ENCODE results near the gene STX7. TPM values are rescaled to one million over a fixed set of nuclear protein-coding genes. Genes with fewer than 3 reads are reported as not detected.

STX7 gene
- total RNA-seq, 1 experiment from 2014 or later = 21.9 TPM

GRCh38 chr6:132446141-132446854 lies 66.6 kb downstream of the STX7 start:
- DNase-seq (ENCODE audit: low read depth) = no peak
- in situ Hi-C loops (cut with HindIII; ENCODE audit: low pct_unique_long_range_greater_than_20kb, low sequenced_read_pairs) = no loop called here

DNA sequence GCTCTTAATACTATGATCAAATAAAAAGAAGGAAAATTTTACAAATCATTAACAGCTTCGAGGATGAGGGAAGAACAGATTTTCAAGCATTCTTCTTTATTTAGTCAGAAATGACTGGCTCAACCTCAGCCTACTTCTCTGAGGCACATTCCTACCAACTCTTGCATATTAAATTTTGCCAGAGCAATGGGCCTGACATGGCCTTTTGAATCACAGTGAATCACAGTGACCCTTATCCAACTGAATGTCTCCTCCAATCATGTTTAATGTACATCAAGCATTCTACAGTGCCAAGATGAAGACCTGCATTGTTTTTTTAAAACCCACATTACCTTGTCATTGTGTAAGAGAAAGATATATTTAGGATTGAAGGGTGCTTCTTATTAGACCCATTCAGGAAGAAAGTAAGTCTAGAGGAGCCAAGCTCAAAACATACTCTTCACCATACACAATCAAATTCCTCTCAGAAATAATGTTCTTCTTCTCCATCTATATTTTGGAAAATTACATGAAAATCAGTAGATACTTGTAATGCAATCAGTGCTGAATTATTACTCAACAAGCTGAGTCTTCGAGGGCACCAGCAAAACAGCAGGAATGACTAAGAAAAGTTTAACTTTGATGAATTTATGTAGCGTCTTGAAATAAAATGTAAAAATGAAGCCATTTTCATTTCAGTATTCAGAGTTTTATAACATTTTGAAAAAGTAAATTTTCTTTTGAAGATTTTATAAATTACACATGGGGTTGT lies 67.5 kb downstream of the STX7 start:
- DNase-seq (ENCODE audit: low read depth) = peak; percentile 86

GRCh38 chr6:132443206-132443605 lies 69.7 kb downstream of the STX7 start:
- in situ Hi-C loops (cut with HindIII; ENCODE audit: low pct_unique_long_range_greater_than_20kb, low sequenced_read_pairs) = no loop called here
- DNase-seq (ENCODE audit: low read depth) = peak; percentile 18

More for the DNA sequence above, 67.5 kb downstream of the STX7 start:
- in situ Hi-C loops (cut with HindIII; ENCODE audit: low pct_unique_long_range_greater_than_20kb, low sequenced_read_pairs) = no loop called here

GRCh38 chr6:132430110-132430509 lies 82.8 kb downstream of the STX7 start:
- in situ Hi-C loops (cut with HindIII; ENCODE audit: low pct_unique_long_range_greater_than_20kb, low sequenced_read_pairs) = no loop called here
- DNase-seq (ENCODE audit: low read depth) = no peak

GRCh38 chr6:132425176-132425575 lies 87.7 kb downstream of the STX7 start:
- DNase-seq (ENCODE audit: low read depth) = no peak
- in situ Hi-C loops (cut with HindIII; ENCODE audit: low pct_unique_long_range_greater_than_20kb, low sequenced_read_pairs) = no loop called here

DNA sequence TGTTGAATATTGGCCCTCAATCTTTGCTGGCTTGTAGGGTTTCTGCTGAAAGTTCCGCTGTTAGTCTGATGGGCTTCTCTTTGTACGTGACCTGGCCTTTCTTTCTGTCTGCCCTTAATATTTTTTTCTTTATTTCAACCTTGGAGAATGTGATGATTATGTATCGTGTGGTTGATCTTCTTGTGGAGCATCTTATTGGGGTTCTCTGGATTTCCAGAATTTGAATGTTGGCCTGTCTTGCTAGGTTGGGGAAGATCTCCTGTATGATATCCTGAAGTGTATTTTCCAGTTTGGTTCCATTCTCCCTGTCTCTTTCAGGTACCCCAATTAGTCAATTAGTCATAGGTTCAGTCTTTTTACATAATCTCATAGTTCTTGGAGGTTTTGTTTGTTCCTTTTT lies 89.1 kb downstream of the STX7 start:
- in situ Hi-C loops (cut with HindIII; ENCODE audit: low pct_unique_long_range_greater_than_20kb, low sequenced_read_pairs) = no loop called here
- DNase-seq (ENCODE audit: low read depth) = no peak

DNA sequence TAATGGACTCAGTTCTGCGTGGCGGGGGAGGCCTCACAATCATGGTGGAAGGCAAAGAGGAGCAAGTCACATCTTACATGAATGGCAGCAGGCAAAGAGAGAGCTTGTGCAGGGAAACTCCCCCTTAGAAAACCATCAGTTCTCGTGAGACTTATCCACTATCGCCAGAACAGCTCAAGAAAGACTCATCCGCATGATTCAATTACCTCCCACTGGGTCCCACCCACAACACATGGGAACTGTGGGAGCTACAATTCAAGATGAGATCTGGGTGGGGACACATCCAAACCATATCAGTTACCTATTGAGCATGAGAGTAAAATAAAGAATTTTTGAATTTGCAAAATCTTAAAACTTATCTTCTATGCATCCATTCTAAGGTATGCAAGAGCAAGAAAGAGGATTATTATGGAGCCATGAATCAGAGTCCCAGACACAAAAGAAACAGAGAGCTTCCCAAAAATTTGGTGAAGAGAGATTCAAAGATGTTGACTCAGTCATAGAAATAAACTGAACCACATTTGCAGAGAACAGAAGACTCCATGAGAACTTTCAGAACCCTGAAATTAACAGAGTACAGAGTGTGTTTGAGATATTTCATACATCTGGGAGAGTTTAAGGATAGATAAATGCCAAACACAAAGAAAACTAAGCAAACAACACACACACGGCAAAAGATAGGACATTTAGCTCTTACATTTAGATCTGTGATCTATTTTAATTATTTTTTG lies 94.5 kb downstream of the STX7 start:
- DNase-seq (ENCODE audit: low read depth) = no peak
- in situ Hi-C loops (cut with HindIII; ENCODE audit: low pct_unique_long_range_greater_than_20kb, low sequenced_read_pairs) = no loop called here

DNA sequence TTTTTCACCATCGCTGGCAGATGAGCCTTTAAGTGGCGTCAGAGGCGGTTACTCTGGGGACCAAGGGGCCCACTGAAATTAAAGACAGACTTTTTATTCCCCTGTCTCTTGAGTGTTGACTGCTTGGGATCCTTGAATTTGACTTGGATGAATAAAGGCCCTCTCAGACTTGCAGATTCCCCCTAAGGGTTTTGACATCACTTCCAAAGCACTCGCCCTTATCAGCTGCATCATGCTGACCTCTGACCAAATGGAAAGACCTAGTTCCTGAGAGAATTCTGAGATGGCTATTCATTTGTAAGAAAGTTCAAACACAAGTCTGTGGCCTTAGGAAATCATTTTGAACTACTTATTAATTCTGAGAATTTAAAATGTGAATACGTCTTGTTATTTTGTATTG lies 98.2 kb downstream of the STX7 start:
- DNase-seq (ENCODE audit: low read depth) = no peak
- in situ Hi-C loops (cut with HindIII; ENCODE audit: low pct_unique_long_range_greater_than_20kb, low sequenced_read_pairs) = no loop called here

DNA sequence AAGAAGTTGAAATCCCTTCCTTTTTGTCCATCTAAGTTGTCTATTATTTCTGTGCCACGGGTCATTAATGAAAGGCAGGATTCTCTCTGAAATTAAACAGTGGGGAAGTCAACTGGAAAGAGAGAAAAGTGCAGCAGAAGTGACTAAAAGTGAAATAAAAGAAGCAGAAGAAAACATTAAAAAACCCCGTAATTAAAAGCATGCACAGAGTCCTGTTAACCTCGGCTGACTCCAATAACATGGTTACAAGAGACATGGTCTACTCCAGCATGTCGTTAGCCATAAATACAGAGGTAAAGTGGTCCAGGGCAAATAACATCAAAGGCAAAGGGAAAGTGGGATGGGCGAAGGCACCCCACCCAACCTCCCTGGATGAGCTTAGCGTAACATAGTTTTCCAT lies 98.6 kb downstream of the STX7 start:
- no peak for DNase-seq (ENCODE audit: low read depth)
- in situ Hi-C loops (cut with HindIII; ENCODE audit: low pct_unique_long_range_greater_than_20kb, low sequenced_read_pairs) = no loop called here

- in situ Hi-C loops (cut with HindIII; ENCODE audit: low pct_unique_long_range_greater_than_20kb, low sequenced_read_pairs) = no loop called here
- no peak for DNase-seq (ENCODE audit: low read depth)
Observed at GRCh38 chr6:132413499-132413802, 99.5 kb downstream of the STX7 start.

- no peak for DNase-seq (ENCODE audit: low read depth)
- in situ Hi-C loops (cut with HindIII; ENCODE audit: low pct_unique_long_range_greater_than_20kb, low sequenced_read_pairs) = no loop called here
Observed at GRCh38 chr6:132412656-132413498, 100.0 kb downstream of the STX7 start.

DNA sequence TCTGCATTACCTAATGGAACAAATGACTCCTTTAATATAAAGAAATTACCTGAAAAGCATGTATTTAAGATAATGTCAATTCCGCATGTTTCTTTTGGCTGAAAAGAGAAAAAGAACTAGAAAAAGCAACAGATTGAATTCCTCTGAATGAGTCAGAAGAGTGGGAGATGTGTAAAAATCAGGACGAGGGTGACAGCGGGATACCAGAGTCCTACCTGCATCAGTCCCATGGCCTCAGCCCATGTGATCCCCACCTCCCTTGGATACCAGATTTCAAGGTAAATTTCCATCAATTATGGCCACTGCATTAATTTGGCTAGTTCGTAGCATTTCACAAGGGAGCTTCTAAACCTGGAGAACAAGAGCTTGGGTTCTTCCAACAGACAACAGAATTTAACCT lies 101.6 kb downstream of the STX7 start:
- in situ Hi-C loops (cut with HindIII; ENCODE audit: low pct_unique_long_range_greater_than_20kb, low sequenced_read_pairs) = no loop called here
- no peak for DNase-seq (ENCODE audit: low read depth)

- in situ Hi-C loops (cut with HindIII; ENCODE audit: low pct_unique_long_range_greater_than_20kb, low sequenced_read_pairs) = no loop called here
- no peak for DNase-seq (ENCODE audit: low read depth)
Observed at GRCh38 chr6:132410830-132411229, 102.1 kb downstream of the STX7 start.

DNA sequence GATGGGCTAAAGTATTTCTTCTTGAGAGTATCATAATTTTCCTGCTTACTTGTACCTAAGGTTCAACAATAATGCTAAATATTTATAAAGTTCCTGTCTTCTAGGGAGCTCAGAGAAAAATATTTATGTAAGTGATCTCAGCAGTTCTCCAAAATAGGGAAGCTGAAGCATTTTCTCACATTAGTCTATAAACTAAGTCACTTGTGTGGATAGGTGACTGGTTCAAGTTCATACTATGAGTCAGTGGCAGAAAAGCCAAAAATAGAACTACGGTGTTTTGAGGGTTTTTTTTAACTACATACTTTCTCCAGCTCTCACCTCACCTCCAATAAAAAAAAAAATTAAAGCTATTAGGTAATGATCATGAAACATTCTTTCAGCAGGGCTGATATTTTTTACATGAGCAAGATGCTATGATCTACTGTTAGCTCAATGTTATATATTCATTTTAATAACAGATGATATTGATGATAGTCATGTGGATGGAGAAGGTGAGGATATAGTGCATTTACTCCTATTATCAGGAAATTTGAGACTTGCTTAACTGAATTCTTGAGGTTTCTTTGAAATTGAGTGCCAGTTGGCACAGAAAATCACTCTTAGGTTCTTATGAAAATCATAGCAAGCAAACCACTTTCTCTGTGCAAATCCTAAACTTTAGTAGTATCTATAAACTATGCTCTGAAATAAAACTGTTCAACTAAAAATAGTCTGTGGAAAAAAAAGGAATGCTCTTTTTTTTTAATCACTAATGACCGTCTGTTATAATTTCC lies 107.6 kb downstream of the STX7 start:
- in situ Hi-C loops (cut with HindIII; ENCODE audit: low pct_unique_long_range_greater_than_20kb, low sequenced_read_pairs) = no loop called here
- DNase-seq (ENCODE audit: low read depth) = peak; percentile 18

DNA sequence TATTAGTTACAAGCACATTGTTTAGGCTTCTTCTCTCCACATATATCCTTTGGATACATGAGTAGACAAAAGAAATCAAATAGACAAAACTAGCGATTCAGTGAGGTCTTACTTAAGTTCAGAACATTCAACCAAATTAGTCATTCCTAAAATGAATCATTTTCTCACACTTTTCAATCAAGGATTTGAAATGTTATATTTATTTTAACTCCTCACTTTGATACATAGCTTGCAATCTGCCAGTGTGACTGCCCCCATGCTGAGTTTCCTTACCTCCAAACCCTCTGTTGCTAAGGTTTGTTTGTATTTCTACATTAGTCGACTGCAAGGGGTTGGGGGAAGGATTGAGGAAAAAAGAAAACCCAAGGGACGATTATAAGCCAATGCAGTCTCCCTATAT lies 108.2 kb downstream of the STX7 start:
- peak; percentile 16 for DNase-seq (ENCODE audit: low read depth)
- in situ Hi-C loops (cut with HindIII; ENCODE audit: low pct_unique_long_range_greater_than_20kb, low sequenced_read_pairs) = no loop called here

- no peak for DNase-seq (ENCODE audit: low read depth)
- in situ Hi-C loops (cut with HindIII; ENCODE audit: low pct_unique_long_range_greater_than_20kb, low sequenced_read_pairs) = no loop called here
Observed at GRCh38 chr6:132404330-132404729, 108.6 kb downstream of the STX7 start.

DNA sequence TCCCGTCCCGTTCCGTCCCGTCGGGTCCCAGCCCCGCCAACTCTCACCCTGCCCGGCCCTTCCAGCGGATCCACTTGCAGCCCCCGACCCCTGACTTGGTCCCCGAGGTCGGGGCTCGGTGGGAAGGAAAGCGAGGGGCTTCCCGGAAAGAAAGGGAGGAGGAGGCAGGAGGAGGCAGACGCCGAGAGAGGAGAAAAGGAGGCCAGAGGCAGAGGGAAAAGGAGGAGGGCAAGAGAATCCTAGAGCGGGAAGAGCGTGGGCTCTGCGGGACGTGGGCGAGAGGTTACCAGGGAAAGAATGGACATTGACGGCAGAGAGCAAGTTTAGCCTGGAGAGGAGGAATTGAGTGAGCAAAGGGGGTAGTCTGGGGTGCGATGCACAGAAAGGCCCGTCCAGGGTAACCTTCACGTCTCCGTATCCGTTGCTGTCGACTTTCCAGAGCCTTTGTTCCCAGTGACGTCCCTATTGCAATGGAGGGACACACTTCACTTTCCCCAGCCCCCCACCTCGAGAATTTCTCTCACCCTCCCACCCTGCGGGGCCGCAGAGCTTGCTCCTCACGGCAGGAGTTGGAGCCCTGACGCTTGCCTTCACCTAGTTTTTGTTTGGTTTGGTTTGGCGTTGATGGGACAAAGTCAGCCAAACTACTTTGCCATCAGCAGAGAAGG lies 111.2 kb downstream of the STX7 start:
- no peak for DNase-seq (ENCODE audit: low read depth)
- in situ Hi-C loops (cut with HindIII; ENCODE audit: low pct_unique_long_range_greater_than_20kb, low sequenced_read_pairs) = no loop called here
